Fibroblast of lung (primary cell): Measurements from ENCODE around the gene AGBL1. TPM values are rescaled to one million over a fixed set of nuclear protein-coding genes. Genes with fewer than 3 reads are reported as not detected.

Experiments used
- DNase-seq, 2 donors: peaks; one replicate each; pipeline versions ENCODE4 v3.0.0 to v3.0.0-alpha.2; 2010; ENCODE audit warnings: low read depth in 2 of 2
- H2AFZ ChIP-seq: 2 replicates; pipeline ENCODE4 v1.5.1; 2012; ENCODE audit warnings: low read length, control low read depth, inconsistent platforms
- H3K27ac ChIP-seq: 2 replicates; pipeline ENCODE4 v1.5.1; 2011; ENCODE audit warnings: low read length, control low read depth; ENCODE audit not compliant: insufficient read depth
- H3K27me3 ChIP-seq: 2 replicates; pipeline ENCODE4 v1.5.1; 2011; ENCODE audit warnings: mild to moderate bottlenecking, low read length; ENCODE audit not compliant: control insufficient read depth, insufficient read depth
- H3K36me3 ChIP-seq: 2 replicates; pipeline ENCODE4 v1.5.1; 2011; ENCODE audit warnings: low read length; ENCODE audit not compliant: control insufficient read depth, insufficient read depth
- H3K4me1 ChIP-seq: 2 replicates; pipeline ENCODE4 v1.5.1; 2011; ENCODE audit warnings: low read length; ENCODE audit not compliant: control insufficient read depth, insufficient read depth; ENCODE audit errors: extremely low read depth
- H3K4me2 ChIP-seq: 2 replicates; pipeline ENCODE4 v1.5.1; 2011; ENCODE audit warnings: low read length, control low read depth; ENCODE audit not compliant: insufficient read depth; ENCODE audit errors: extremely low read depth
- H3K4me3 ChIP-seq, 4 experiments: fragments of 200-600 bp in 1 of 4; sonication (generic) in 1 of 4; replicated peaks in 1 of 4; 2 replicates each; pipeline ENCODE4 v1.5.1; 2011 to 2016; ENCODE audit warnings: low read length in 4 of 4, low read depth in 3 of 4, mild to moderate bottlenecking in 3 of 4, control low read depth in 2 of 4, inconsistent platforms in 1 of 4, mixed read lengths in 1 of 4; ENCODE audit not compliant: insufficient read depth in 1 of 4; ENCODE audit errors: control extremely low read depth in 1 of 4
- H3K79me2 ChIP-seq: 2 replicates; pipeline ENCODE4 v1.5.1; 2012; ENCODE audit warnings: mild to moderate bottlenecking, low read length, inconsistent platforms; ENCODE audit not compliant: control insufficient read depth, insufficient read depth
- H3K9ac ChIP-seq: 2 replicates; pipeline ENCODE4 v1.5.1; 2011; ENCODE audit warnings: mild to moderate bottlenecking, low read length, control low read depth; ENCODE audit not compliant: insufficient read depth
- H3K9me3 ChIP-seq: 2 replicates; pipeline ENCODE4 v1.5.1; 2012; ENCODE audit warnings: low read depth, low read length; ENCODE audit not compliant: control insufficient read depth, insufficient read depth
- H4K20me1 ChIP-seq: 2 replicates; pipeline ENCODE4 v1.5.1; 2011; ENCODE audit warnings: low read length; ENCODE audit not compliant: control insufficient read depth, insufficient read depth; ENCODE audit errors: extremely low read depth
- EZH2 ChIP-seq: IDR thresholded peaks from 2 replicates; pipeline ENCODE4 v1.5.1; 2012; ENCODE audit warnings: low read length, control low read depth, mild to moderate bottlenecking; ENCODE audit errors: missing control alignments
- polyA plus RNA-seq, 2 donors: library from polyadenylated mRNA; depleted of rRNA in 1 of 2; stranded (reverse) in 1 of 2; unstranded in 1 of 2; fragments of >200 nt; gene quantifications; 2 replicates each; pipeline ENCODE4 v1.2.1, GENCODE V29; 2011 to 2012; ENCODE audit warnings: missing spikeins in 1 of 2
- total RNA-seq: library from RNA; depleted of rRNA; stranded (reverse); fragments of >200 nt; gene quantifications from 2 replicates; pipeline ENCODE4 v1.2.1, GENCODE V29; 2014
- TF ChIP-seq, protein P1 (sequence below), 2 donors: IDR thresholded peaks in 1 of 2; conservative IDR thresholded peaks in 1 of 2; 1 replicate in 1 of 2; 2 replicates in 1 of 2; pipeline ENCODE4 v1.5.1; 2011 to 2012; ENCODE audit warnings: low read length in 2 of 2, control low read depth in 1 of 2, inconsistent platforms in 1 of 2, low read depth in 1 of 2, mild to moderate bottlenecking in 1 of 2

The AGBL1 gene
- total and polyA plus RNA-seq, 2 donors (not counting 1 experiment from before 2014, with no cell fraction given), result not detected

DNA sequence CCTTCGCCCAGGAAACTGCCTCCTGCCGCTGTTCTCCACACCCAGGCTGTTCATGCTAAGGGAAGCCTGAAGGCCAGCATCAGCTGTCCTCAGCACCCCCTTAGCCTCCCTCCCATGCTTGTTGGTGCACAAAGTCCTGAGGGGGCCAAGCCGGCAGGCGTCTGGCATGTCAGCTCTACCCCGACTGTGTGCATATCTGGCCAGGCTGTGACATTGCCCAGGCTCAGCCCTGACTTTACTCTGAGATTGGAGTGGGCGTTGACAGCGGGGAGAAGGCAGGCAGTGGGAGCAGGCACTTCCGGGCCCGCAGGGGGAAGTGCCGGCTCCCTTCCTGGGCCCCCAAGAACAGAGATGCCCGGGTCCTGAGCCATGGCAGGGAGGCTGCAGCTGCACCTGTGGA lies 492.2 kb downstream of the AGBL1 start:
- Histone ChIP-seq H3K36me3 (no peaks in the 10 kb centered on the region), H3K79me2 (no peaks in the 10 kb centered on the region), H3K9me3 (no peaks in the 10 kb centered on the region), H4K20me1 (no peaks in the 10 kb centered on the region), H3K4me1 (no peaks in the 10 kb centered on the region), H3K27me3 (no peaks in the 10 kb centered on the region), H3K27ac (no peak overlapping the region), H3K4me2 (no peak overlapping the region), H2AFZ (no peak overlapping the region), H3K9ac (no peak overlapping the region), H3K4me3 (no peak overlapping the region)
- DNase-seq, result no peak
- no peak for TF ChIP-seq EZH2
- TF ChIP-seq, protein P1, sequence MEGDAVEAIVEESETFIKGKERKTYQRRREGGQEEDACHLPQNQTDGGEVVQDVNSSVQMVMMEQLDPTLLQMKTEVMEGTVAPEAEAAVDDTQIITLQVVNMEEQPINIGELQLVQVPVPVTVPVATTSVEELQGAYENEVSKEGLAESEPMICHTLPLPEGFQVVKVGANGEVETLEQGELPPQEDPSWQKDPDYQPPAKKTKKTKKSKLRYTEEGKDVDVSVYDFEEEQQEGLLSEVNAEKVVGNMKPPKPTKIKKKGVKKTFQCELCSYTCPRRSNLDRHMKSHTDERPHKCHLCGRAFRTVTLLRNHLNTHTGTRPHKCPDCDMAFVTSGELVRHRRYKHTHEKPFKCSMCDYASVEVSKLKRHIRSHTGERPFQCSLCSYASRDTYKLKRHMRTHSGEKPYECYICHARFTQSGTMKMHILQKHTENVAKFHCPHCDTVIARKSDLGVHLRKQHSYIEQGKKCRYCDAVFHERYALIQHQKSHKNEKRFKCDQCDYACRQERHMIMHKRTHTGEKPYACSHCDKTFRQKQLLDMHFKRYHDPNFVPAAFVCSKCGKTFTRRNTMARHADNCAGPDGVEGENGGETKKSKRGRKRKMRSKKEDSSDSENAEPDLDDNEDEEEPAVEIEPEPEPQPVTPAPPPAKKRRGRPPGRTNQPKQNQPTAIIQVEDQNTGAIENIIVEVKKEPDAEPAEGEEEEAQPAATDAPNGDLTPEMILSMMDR (conservative IDR thresholded peaks at IDR 0.05 in 1 of 2, IDR thresholded peaks at IDR 0.05 in 1 of 2; ENCODE audit: low read depth in 1 of 2, low read length in 2 of 2), result no peak

DNA sequence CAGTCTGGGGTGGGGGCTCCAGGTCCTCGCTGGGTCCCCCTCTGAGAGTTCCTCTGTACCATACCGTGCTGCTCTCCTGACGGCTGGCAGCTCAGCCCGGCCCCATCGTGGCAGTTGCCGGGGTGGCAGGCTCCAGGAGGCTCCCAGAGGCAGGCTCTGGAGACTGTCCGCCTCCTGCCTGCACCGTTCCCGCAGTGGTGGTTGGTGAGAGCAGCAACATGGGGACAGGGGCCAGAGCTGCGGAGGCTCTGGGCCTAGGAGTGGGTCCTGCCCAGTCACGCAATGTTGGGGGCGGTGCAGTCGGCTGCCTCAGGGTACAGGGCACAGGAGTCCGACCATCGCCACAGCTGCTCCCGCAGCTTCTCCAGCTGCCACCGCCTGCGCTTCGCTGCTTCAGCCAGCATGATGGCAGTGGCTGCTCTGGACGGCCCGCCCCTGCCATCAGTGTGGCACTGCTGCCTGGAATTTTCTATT lies 492.7 kb downstream of the AGBL1 start:
- Histone ChIP-seq H3K79me2 (no peaks in the 10 kb centered on the region), H3K9me3 (no peaks in the 10 kb centered on the region), H3K36me3 (no peaks in the 10 kb centered on the region), H3K9ac (no peak overlapping the region), H3K27me3 (no peaks in the 10 kb centered on the region), H3K4me3 (no peak overlapping the region), H4K20me1 (no peaks in the 10 kb centered on the region), H2AFZ (no peak overlapping the region), H3K4me2 (no peak overlapping the region), H3K4me1 (no peaks in the 10 kb centered on the region), H3K27ac (no peak overlapping the region)
- TF ChIP-seq, protein P1 (conservative IDR thresholded peaks at IDR 0.05 in 1 of 2, IDR thresholded peaks at IDR 0.05 in 1 of 2; ENCODE audit: low read depth in 1 of 2, low read length in 2 of 2), result no peak
- TF ChIP-seq EZH2, result no peak
- no peak for DNase-seq

DNA sequence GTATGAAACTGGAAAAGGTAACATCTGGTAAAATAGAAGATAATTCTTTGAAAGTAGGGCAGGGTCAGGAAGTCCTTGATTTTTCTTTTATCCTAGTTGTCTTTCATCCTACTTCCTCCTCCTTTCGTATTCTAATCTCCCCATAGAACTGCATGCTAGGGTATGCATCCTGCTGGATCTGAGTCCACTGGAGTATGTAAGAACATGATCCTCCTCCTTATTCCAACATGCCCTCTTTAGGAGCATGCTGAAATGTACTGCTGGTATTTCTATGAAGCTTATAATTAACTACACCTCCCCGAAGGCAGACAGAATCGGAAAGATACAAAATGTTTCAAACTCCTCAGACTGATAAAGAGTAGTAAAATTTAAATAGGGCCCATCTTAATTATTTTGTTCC lies 493.8 kb downstream of the AGBL1 start:
- Histone ChIP-seq H3K36me3 (no peaks in the 10 kb centered on the region), H3K4me3 (no peak overlapping the region), H3K27ac (no peak overlapping the region), H3K27me3 (no peaks in the 10 kb centered on the region), H4K20me1 (no peaks in the 10 kb centered on the region), H3K4me2 (no peak overlapping the region), H3K9me3 (no peaks in the 10 kb centered on the region), H3K9ac (no peak overlapping the region), H3K79me2 (no peaks in the 10 kb centered on the region), H2AFZ (no peak overlapping the region), H3K4me1 (no peaks in the 10 kb centered on the region)
- no peak for TF ChIP-seq EZH2
- TF ChIP-seq, protein P1 (conservative IDR thresholded peaks at IDR 0.05 in 1 of 2, IDR thresholded peaks at IDR 0.05 in 1 of 2; ENCODE audit: low read depth in 1 of 2, low read length in 2 of 2), result no peak
- no peak for DNase-seq
